ENCODE data around the gene LMBRD2. TPM values are rescaled to one million over a fixed set of nuclear protein-coding genes. Genes with fewer than 3 reads are reported as not detected.

LMBRD2 gene
- total RNA-seq, 1 experiment from 2014 or later: 15.2 TPM

GRCh38 chr5:36096486-36096885 is 55.2 kb downstream of the LMBRD2 start:
- H3K9me3 Mint-ChIP-seq (ENCODE audit: unreplicated experiment): no peaks in the 10 kb centered on the region
- no peaks in the 10 kb centered on the region for H3K4me1 Mint-ChIP-seq (ENCODE audit: low read depth, unreplicated experiment)
- ChIA-PET POLR2A (no interaction called here), CTCF (no interaction called here)
- H3K36me3 Mint-ChIP-seq (ENCODE audit: insufficient read depth, unreplicated experiment): no peaks in the 10 kb centered on the region
- Histone ChIP-seq H3K4me1 (no peaks in the 10 kb centered on the region), H3K4me3 (ENCODE audit: low read depth, low read length) (no peak overlapping the region), H3K9me3 (no peaks in the 10 kb centered on the region), H3K36me3 (ENCODE audit: control insufficient read depth, insufficient read depth, low read length) (no peaks in the 10 kb centered on the region; the same call in 1 of the 2 replicates), H3K27me3 (replicated peaks; ENCODE audit: control insufficient read depth, insufficient read depth, low read length) (no peaks in the 10 kb centered on the region)
- no peak overlapping the region for H3K4me3 Mint-ChIP-seq (ENCODE audit: unreplicated experiment)
- TF ChIP-seq, protein P1, sequence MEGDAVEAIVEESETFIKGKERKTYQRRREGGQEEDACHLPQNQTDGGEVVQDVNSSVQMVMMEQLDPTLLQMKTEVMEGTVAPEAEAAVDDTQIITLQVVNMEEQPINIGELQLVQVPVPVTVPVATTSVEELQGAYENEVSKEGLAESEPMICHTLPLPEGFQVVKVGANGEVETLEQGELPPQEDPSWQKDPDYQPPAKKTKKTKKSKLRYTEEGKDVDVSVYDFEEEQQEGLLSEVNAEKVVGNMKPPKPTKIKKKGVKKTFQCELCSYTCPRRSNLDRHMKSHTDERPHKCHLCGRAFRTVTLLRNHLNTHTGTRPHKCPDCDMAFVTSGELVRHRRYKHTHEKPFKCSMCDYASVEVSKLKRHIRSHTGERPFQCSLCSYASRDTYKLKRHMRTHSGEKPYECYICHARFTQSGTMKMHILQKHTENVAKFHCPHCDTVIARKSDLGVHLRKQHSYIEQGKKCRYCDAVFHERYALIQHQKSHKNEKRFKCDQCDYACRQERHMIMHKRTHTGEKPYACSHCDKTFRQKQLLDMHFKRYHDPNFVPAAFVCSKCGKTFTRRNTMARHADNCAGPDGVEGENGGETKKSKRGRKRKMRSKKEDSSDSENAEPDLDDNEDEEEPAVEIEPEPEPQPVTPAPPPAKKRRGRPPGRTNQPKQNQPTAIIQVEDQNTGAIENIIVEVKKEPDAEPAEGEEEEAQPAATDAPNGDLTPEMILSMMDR (IDR thresholded peaks at IDR 0.05; ENCODE audit: insufficient read depth in 1 of 2, low read depth in 1 of 2, low read length in 1 of 2, severe bottlenecking in 1 of 2, unreplicated experiment in 1 of 2): no peak
- intact Hi-C loops (cut with micrococcal nuclease; ENCODE audit: unreplicated experiment): no loop called here
- no peaks in the 10 kb centered on the region for H3K27me3 Mint-ChIP-seq (ENCODE audit: insufficient read depth, unreplicated experiment)
- BruUV-seq (replicated peaks): no TSS peak
- no peak overlapping the region for H3K27ac Mint-ChIP-seq (ENCODE audit: unreplicated experiment)
- DNase-seq: no peak

DNA sequence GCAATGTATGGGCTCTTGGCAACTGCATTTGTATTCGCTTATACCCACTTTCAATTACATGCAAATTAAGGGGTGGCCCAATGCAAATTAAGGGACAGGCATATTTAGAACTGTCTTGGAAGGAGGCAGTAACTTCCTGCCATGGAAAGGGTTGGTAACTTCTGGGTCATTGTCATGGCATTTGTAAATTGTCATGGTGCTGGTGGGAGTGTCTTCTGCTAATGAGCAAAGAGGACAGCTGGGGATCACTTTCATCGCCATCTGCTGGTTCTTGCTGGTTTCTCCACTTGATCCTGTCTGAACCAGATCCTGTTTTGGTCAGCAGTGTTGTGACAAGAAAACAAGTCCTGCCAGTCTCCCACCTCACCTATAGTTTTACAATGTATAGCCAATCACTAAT is 61.7 kb downstream of the LMBRD2 start:
- Histone ChIP-seq H3K36me3 (ENCODE audit: control insufficient read depth, insufficient read depth, low read length) (no peaks in the 10 kb centered on the region), H3K9me3 (no peaks in the 10 kb centered on the region), H3K4me1 (no peaks in the 10 kb centered on the region), H3K4me3 (ENCODE audit: low read depth, low read length) (no peak overlapping the region), H3K27me3 (replicated peaks; ENCODE audit: control insufficient read depth, insufficient read depth, low read length) (no peaks in the 10 kb centered on the region)
- Mint-ChIP-seq H3K36me3 (ENCODE audit: insufficient read depth, unreplicated experiment) (no peaks in the 10 kb centered on the region), H3K27ac (ENCODE audit: unreplicated experiment) (no peak overlapping the region), H3K4me1 (ENCODE audit: low read depth, unreplicated experiment) (no peaks in the 10 kb centered on the region), H3K9me3 (ENCODE audit: unreplicated experiment) (peaks cover 10% of the 10 kb centered on the region), H3K4me3 (ENCODE audit: unreplicated experiment) (no peak overlapping the region), H3K27me3 (ENCODE audit: insufficient read depth, unreplicated experiment) (no peaks in the 10 kb centered on the region)
- CTCF ChIA-PET: interaction anchor here (2.0 kb wide), 1 partner anchor 11 kb away, joined by 15 read pairs; no protein-coding TSS in a partner anchor
- intact Hi-C loops (cut with micrococcal nuclease; ENCODE audit: unreplicated experiment): no loop called here
- POLR2A ChIA-PET: no interaction called here
- TF ChIP-seq, protein P1 (IDR thresholded peaks at IDR 0.05; ENCODE audit: insufficient read depth in 1 of 2, low read depth in 1 of 2, low read length in 1 of 2, severe bottlenecking in 1 of 2, unreplicated experiment in 1 of 2): peak in 1 of 2 experiments; percentile 17
- BruUV-seq (replicated peaks): no TSS peak
- peak in 1 of 2 experiments; percentile 16 for DNase-seq

- Mint-ChIP-seq H3K27me3 (ENCODE audit: insufficient read depth, unreplicated experiment) (peaks cover 11% of the 10 kb centered on the region), H3K4me3 (ENCODE audit: unreplicated experiment) (no peak overlapping the region), H3K36me3 (ENCODE audit: insufficient read depth, unreplicated experiment) (no peaks in the 10 kb centered on the region), H3K9me3 (ENCODE audit: unreplicated experiment) (no peaks in the 10 kb centered on the region), H3K4me1 (ENCODE audit: low read depth, unreplicated experiment) (no peaks in the 10 kb centered on the region), H3K27ac (ENCODE audit: unreplicated experiment) (no peak overlapping the region)
- TF ChIP-seq, protein P1 (IDR thresholded peaks at IDR 0.05; ENCODE audit: insufficient read depth in 1 of 2, low read depth in 1 of 2, low read length in 1 of 2, severe bottlenecking in 1 of 2, unreplicated experiment in 1 of 2): peak; percentile 67 to 71
- 0 out of 2 replicates have a peak, but pooled peaks cover 3% of the 10 kb centered on the region for H3K4me1 ChIP-seq
- intact Hi-C loops (cut with micrococcal nuclease; ENCODE audit: unreplicated experiment): loop anchor here (1.0 to 10.0 kb wide), 7 partner anchors 74 to 616 kb away; partner anchors contain the start of gene SKP2
- no peaks in the 10 kb centered on the region for H3K9me3 ChIP-seq
- CTCF ChIA-PET: interaction anchor here (0.6 to 1.6 kb wide), 32 partner anchors 9 to 617 kb away, joined by 3 to 36 read pairs (median 4); partner anchors contain the start of genes LMBRD2, NADK2, RANBP3L and SKP2
- no peak overlapping the region for H3K4me3 ChIP-seq (ENCODE audit: low read depth, low read length)
- POLR2A ChIA-PET: interaction anchor here (0.6 to 1.3 kb wide), 5 partner anchors 71 to 163 kb away, joined by 3 to 6 read pairs (median 3); partner anchors contain the start of genes LMBRD2 and SKP2
- peak; percentile 68 to 71 for DNase-seq
- BruUV-seq (replicated peaks): no TSS peak
- H3K27me3 ChIP-seq (replicated peaks; ENCODE audit: control insufficient read depth, insufficient read depth, low read length): no peaks in the 10 kb centered on the region; the same call in 1 of the 2 replicates
- H3K36me3 ChIP-seq (ENCODE audit: control insufficient read depth, insufficient read depth, low read length): no peaks in the 10 kb centered on the region
Measured at GRCh38 chr5:36079200-36079781, 72.4 kb downstream of the LMBRD2 start.

Measured in Caco-2 (cell line).